ENCODE measurements around the gene NRG2. TPM values are rescaled to one million over a fixed set of nuclear protein-coding genes. Genes with fewer than 3 reads are reported as not detected.

Gene NRG2
- polyA plus RNA-seq, 1 experiment = not detected

- CTCF ChIA-PET = interaction anchor here (1.2 kb wide), 1 partner anchor 12 kb away, joined by 3 read pairs; no protein-coding TSS in a partner anchor
These were observed 17.7 kb upstream of the NRG2 start for GRCh38 chr5:140060816-140061215.

GRCh38 chr5:140058212-140058932, 15.3 kb upstream of the NRG2 start:
- ChIA-PET POLR2A (no interaction called here), CTCF (interaction anchor here (1.0 to 1.1 kb wide), 3 partner anchors 15 to 24 kb away, joined by 3 to 4 read pairs (median 3); partner anchors contain the start of gene NRG2)
- DNase-seq (ENCODE audit: low read depth) = no peak
- Histone ChIP-seq H3K27me3 (ENCODE audit: control insufficient read depth, insufficient read depth, low read length) (peaks cover 12% of the 10 kb centered on the region), H3K4me3 (ENCODE audit: low read depth, low read length) (no peak overlapping the region), H3K36me3 (ENCODE audit: control insufficient read depth, insufficient read depth, low read length) (no peaks in the 10 kb centered on the region)
- no peak for TF ChIP-seq CTCF (IDR thresholded peaks at IDR 0.05; ENCODE audit: insufficient read depth, low read depth, low read length)

More at GRCh38 chr5:140060816-140061215, 17.7 kb upstream of the NRG2 start:
- TF ChIP-seq CTCF (IDR thresholded peaks at IDR 0.05; ENCODE audit: insufficient read depth, low read depth, low read length) = no peak
- Histone ChIP-seq H3K27me3 (ENCODE audit: control insufficient read depth, insufficient read depth, low read length) (peaks cover 8% of the 10 kb centered on the region), H3K36me3 (ENCODE audit: control insufficient read depth, insufficient read depth, low read length) (no peaks in the 10 kb centered on the region), H3K4me3 (ENCODE audit: low read depth, low read length) (no peak overlapping the region)
- POLR2A ChIA-PET = no interaction called here
- DNase-seq (ENCODE audit: low read depth) = no peak

- ChIA-PET CTCF (interaction anchor here (0.9 to 1.5 kb wide), 2 partner anchors 87 to 89 kb away, joined by 3 to 5 read pairs; no protein-coding TSS in a partner anchor), POLR2A (no interaction called here)
- DNase-seq (ENCODE audit: low read depth) = no peak
- Histone ChIP-seq H3K36me3 (ENCODE audit: control insufficient read depth, insufficient read depth, low read length) (no peaks in the 10 kb centered on the region), H3K27me3 (ENCODE audit: control insufficient read depth, insufficient read depth, low read length) (peaks cover 15% of the 10 kb centered on the region), H3K4me3 (ENCODE audit: low read depth, low read length) (no peak overlapping the region)
- no peak for TF ChIP-seq CTCF (IDR thresholded peaks at IDR 0.05; ENCODE audit: insufficient read depth, low read depth, low read length)
These were observed 13.8 kb upstream of the NRG2 start for GRCh38 chr5:140056880-140057279.

GRCh38 chr5:140055152-140055551, 12.1 kb upstream of the NRG2 start:
- no peak for DNase-seq (ENCODE audit: low read depth)
- ChIA-PET CTCF (interaction anchor here (0.6 to 2.3 kb wide), 6 partner anchors 10 to 185 kb away, joined by 3 to 9 read pairs (median 3); partner anchors contain the start of gene NRG2), POLR2A (no interaction called here)
- H3K27me3 ChIP-seq (ENCODE audit: control insufficient read depth, insufficient read depth, low read length) = peaks cover 16% of the 10 kb centered on the region
- H3K4me3 ChIP-seq (ENCODE audit: low read depth, low read length) = no peak overlapping the region
- H3K36me3 ChIP-seq (ENCODE audit: control insufficient read depth, insufficient read depth, low read length) = no peaks in the 10 kb centered on the region
- TF ChIP-seq CTCF (IDR thresholded peaks at IDR 0.05; ENCODE audit: insufficient read depth, low read depth, low read length) = no peak

GRCh38 chr5:140054086-140054689, 11.1 kb upstream of the NRG2 start:
- ChIA-PET POLR2A (no interaction called here), CTCF (interaction anchor here (1.1 to 2.3 kb wide), 5 partner anchors 11 to 124 kb away, joined by 3 to 9 read pairs (median 4); partner anchors contain the start of gene NRG2)
- DNase-seq (ENCODE audit: low read depth) = no peak
- no peak for TF ChIP-seq CTCF (IDR thresholded peaks at IDR 0.05; ENCODE audit: insufficient read depth, low read depth, low read length)
- Histone ChIP-seq H3K27me3 (ENCODE audit: control insufficient read depth, insufficient read depth, low read length) (peaks cover 14% of the 10 kb centered on the region), H3K36me3 (ENCODE audit: control insufficient read depth, insufficient read depth, low read length) (no peaks in the 10 kb centered on the region), H3K4me3 (ENCODE audit: low read depth, low read length) (no peak overlapping the region)

Data from BJ (cell line).